Measurements from ENCODE around the gene ERBB4.

DNA sequence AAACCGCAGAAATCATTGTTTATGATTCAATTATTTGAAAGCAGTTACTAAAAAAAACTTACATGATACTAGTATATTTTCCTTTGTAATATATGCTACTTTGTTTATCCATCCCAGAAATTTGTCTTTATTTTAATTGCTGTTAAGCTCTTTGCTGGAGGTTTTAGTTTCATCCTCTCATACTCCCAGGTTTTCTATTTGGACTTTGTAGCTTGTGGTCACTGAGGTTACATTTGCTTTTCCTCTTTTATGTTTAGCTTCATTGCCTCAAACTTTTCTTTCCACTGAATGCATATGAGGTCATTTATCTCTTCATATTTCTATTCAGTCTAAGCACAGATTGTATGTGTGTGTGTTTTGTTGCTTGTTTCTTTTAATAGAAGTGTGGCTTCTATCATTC, 89.9 kb downstream of the ERBB4 start:
- TF ChIP-seq TCF7L2 (IDR thresholded peaks at IDR 0.05; ENCODE audit: low read depth, low read length) (no peak), SIN3A (IDR thresholded peaks at IDR 0.05; ENCODE audit: borderline replicate concordance, insufficient read depth, low read depth, low read length) (no peak)
